VCaP (cell line): ENCODE measurements around the gene C16orf96.

ENCODE experiments used
- H3K27ac ChIP-seq: fragments of 450-650 bp; 2 replicates; pipeline ENCODE4 v1.5.1; 2017
- TF ChIP-seq, protein P1 (sequence below): fragments of 450-650 bp; conservative IDR thresholded peaks from 2 replicates; pipeline ENCODE4 v1.5.1; 2017; ENCODE audit warnings: mild to moderate bottlenecking, moderate library complexity

C16orf96 gene

DNA sequence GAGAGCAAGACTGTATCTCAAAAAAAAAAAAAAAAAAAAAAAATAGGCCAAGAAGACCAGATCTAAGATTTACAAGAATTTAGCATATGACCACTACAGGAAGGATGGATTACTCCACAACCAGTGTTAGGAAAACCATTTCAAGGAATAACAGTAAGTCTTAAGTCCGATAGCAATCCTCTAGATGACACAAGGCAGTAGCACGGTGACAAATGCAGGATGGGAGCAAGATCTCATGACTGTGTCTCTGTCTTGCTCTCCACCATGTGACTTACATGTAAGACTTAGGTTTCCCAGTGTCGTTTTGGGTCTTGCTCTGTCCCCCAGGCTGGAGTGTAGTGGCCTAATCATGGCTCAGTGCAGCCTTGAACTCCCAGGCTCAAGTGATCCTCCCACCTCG is 27.8 kb downstream of the C16orf96 start:
- TF ChIP-seq, protein P1, sequence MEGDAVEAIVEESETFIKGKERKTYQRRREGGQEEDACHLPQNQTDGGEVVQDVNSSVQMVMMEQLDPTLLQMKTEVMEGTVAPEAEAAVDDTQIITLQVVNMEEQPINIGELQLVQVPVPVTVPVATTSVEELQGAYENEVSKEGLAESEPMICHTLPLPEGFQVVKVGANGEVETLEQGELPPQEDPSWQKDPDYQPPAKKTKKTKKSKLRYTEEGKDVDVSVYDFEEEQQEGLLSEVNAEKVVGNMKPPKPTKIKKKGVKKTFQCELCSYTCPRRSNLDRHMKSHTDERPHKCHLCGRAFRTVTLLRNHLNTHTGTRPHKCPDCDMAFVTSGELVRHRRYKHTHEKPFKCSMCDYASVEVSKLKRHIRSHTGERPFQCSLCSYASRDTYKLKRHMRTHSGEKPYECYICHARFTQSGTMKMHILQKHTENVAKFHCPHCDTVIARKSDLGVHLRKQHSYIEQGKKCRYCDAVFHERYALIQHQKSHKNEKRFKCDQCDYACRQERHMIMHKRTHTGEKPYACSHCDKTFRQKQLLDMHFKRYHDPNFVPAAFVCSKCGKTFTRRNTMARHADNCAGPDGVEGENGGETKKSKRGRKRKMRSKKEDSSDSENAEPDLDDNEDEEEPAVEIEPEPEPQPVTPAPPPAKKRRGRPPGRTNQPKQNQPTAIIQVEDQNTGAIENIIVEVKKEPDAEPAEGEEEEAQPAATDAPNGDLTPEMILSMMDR = no peak
- no peak overlapping the region for H3K27ac ChIP-seq

DNA sequence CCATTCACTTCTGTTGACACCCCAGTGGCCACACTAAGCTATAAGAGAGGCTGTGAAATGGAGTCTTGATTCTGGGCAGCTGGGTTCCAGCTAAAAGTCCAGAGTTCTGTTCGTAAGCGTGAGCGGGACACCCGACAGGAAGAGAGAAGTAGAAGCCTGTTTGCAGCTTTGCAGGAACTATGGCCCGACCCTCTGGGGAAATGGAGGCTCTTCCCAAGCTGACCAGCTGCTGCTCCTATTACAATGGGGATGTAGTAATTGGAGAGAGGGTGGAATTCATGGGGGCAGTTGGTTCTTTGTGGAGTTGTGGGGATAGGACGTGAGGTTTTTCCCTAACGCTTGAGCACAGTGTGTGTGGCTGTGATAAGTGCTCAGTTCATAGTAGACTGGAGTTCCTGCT is 30.2 kb downstream of the C16orf96 start:
- TF ChIP-seq, protein P1 = no peak
- H3K27ac ChIP-seq = no peak overlapping the region

DNA sequence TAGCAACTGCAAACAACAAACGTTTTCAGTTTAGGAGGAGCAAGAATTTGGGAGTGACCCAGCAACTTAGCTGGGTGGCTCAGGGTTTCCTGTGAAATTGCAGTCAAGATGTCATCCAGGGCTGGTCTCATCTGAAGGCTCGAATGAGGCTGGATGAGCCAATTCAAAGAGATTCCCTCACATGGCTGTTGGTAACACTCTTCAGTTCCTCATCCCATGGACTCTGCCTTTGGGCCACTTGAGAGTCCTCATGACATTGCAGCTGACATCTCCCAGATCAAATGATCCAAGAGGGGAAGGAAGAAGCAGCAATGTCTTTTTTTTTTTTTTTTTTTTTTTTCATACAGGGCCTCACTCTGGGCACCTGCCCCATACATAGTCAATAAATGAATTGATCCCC is 32.2 kb downstream of the C16orf96 start:
- TF ChIP-seq, protein P1 = no peak
- no peak overlapping the region for H3K27ac ChIP-seq

DNA sequence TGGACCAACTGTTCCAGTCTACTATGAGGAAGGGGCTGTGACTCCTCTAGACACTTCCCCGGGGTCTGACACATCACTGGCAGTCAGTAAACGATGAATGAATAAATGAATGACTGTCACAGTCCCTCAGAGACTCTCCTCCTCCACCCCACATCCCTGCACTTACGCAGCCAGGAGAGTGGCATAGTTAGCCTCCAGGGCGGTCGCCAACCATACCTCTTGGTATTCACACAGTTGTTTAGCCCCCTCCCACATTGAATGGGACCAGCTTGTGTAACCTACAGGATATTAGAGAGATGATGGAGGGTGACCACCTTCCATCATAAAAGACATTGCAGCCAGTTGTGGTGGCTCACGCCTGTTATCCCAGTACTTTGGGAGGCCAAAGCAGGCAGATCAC is 32.8 kb downstream of the C16orf96 start:
- H3K27ac ChIP-seq = no peak overlapping the region
- TF ChIP-seq, protein P1 = no peak

DNA sequence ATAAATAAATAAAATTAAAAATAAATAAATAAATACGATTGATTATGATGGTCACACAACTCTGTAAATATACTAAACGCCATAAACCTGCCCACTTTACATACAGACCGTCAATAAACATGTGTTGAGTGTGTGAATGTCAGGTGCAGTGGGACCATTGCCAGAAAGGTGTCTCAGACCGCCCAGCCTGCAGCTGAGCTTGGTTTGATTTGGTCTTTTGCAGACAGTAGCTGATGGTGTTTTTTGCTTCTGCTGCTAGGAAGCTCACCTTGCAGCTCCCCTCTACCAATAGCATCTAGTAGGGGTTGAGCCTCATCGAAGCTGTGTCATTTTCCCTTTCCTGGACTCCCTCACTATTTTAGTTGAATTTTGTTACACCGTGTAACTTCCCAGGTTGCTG is 35.1 kb downstream of the C16orf96 start:
- H3K27ac ChIP-seq = no peak overlapping the region
- TF ChIP-seq, protein P1 = no peak

DNA sequence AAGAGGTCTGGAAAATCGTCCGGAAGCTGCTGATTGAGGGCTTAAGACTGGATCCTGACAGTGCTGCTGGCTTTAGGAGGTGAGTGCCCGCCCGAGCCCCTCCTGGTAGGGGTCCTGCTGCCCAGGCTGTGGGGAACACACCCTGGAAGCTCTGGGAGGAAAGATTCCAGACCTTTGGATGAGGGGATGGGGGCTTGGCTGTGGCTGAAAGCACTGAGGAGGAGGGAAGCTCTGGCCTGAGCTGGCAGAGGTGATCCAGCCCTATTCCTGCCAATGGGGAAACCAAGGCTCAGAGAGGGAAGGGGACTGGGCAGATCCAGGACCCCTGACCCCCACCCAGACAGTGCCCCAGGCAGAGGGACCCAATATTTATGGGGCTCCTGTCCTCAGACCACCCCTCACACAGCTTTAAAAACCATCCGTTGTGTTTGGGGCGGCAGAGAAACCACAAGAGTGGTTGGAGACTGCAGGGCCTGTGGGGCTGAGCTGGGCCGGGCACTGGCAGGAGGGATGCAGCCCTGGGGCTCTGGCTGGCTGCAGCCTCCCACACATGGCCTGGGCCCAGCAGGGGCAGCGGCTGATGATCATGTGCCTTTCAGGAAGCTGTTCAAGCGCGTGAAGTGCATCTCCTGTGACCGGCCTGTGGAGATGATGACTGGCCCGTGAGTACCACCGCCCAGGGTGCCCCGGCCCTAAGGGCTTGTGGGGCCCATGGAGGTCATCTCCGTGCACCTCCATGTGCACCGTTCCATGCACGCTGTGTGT is 35.7 kb downstream of the C16orf96 start:
- TF ChIP-seq, protein P1 = no peak
- H3K27ac ChIP-seq = no peak overlapping the region

DNA sequence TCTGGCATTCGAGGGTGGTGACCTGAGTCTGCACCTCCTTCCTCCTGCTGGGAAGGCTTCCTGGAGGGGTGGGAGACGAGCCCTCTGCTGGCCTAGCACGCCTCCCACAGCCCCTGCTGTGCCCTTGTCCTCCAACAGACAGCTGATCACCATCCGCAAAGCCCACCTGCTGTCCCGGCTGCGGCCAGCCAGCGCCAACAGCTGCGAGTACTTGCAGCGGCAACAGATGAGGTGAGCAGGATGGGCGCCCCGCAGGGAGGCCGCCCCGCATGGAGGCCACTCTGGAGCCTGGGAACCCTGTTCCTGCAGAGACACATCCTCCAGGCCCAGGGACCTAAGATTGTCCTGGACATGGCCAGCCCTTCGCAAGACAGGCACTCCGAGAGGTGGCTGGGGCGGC is 36.9 kb downstream of the C16orf96 start:
- TF ChIP-seq, protein P1 = no peak
- H3K27ac ChIP-seq = no peak overlapping the region
